Activated CD4-positive, CD25-positive, alpha-beta regulatory T cell (primary cell): ENCODE data around the gene SH2D2A.
A peak's percentile ranks its signal among the peaks of the same experiment; 100 is the strongest.

ENCODE experiments used
- DNase-seq, 4 experiments: peaks; one replicate each; lab custom pipeline; 2025; lab: John Stamatoyannopoulos, UW

The SH2D2A gene

GRCh38 chr1:156816561-156817328 lies at the start of gene SH2D2A:
Gene SH2D2A, minus strand, starts transcription at chr1:156816848. Its CDS starts 140 bp downstream, at chr1:156816708.
- peak; percentile 71 to 86 (median 81) for DNase-seq

- DNase-seq = no peak
Observed at GRCh38 chr1:156865865-156866248, 49.2 kb upstream of the SH2D2A start.

- DNase-seq = no peak
Observed at GRCh38 chr1:156865258-156865657, 48.6 kb upstream of the SH2D2A start.

GRCh38 chr1:156864796-156865195 lies 48.1 kb upstream of the SH2D2A start:
- no peak for DNase-seq

- no peak for DNase-seq
Observed at GRCh38 chr1:156863631-156864030, 47.0 kb upstream of the SH2D2A start.

- no peak for DNase-seq
Observed at GRCh38 chr1:156862997-156863599, 46.5 kb upstream of the SH2D2A start.

- DNase-seq = no peak
Observed at GRCh38 chr1:156862584-156862983, 45.9 kb upstream of the SH2D2A start.

GRCh38 chr1:156860628-156861423 lies 44.2 kb upstream of the SH2D2A start, which contains the start of gene NTRK1:
Gene NTRK1, plus strand, starts transcription at chr1:156860865. Its CDS starts 70 bp downstream, at chr1:156860935.
- peak in 3 of 4 experiments; percentile 13 to 28 (median 17) for DNase-seq

GRCh38 chr1:156860113-156860627 lies 43.5 kb upstream of the SH2D2A start:
- peak in 3 of 4 experiments; percentile 22 to 31 (median 24) for DNase-seq

GRCh38 chr1:156859523-156860112 lies 43.0 kb upstream of the SH2D2A start:
- DNase-seq = no peak

GRCh38 chr1:156858959-156859522 lies 42.4 kb upstream of the SH2D2A start, which contains the start of gene INSRR:
Gene INSRR, minus strand, starts transcription at chr1:156859117. Its CDS starts 496 bp downstream, at chr1:156858621.
- no peak for DNase-seq

- DNase-seq = no peak
Observed at GRCh38 chr1:156858555-156858956, 41.9 kb upstream of the SH2D2A start.

GRCh38 chr1:156857532-156857931 lies 40.9 kb upstream of the SH2D2A start:
- DNase-seq = no peak

- no peak for DNase-seq
Observed at GRCh38 chr1:156856282-156856785, 39.7 kb upstream of the SH2D2A start.

- DNase-seq = no peak
Observed at GRCh38 chr1:156854634-156855033, 38.0 kb upstream of the SH2D2A start.

GRCh38 chr1:156853761-156854160 lies 37.1 kb upstream of the SH2D2A start:
- DNase-seq = no peak

GRCh38 chr1:156852418-156852874 lies 35.8 kb upstream of the SH2D2A start:
- no peak for DNase-seq

- DNase-seq = no peak
Observed at GRCh38 chr1:156851779-156852417, 35.2 kb upstream of the SH2D2A start.

- no peak for DNase-seq
Observed at GRCh38 chr1:156849151-156849496, 32.5 kb upstream of the SH2D2A start.

- DNase-seq = peak in 3 of 4 experiments; percentile 27 to 63 (median 51)
Observed at GRCh38 chr1:156848461-156849150, 32.0 kb upstream of the SH2D2A start.
